Activated CD4-positive, alpha-beta T cell treated with anti-CD3 and anti-CD28 coated beads, Interleukin-2, amount 10 ng/mL, durations not matched to agents 24 days and 14 days (primary cell): ENCODE measurements around the gene NR2F1. TPM values are rescaled to one million over a fixed set of nuclear protein-coding genes. Genes with fewer than 3 reads are reported as not detected.
A peak's percentile ranks its signal among the peaks of the same experiment; 100 is the strongest.
"Not testable (repeated sequence)": the region's sequence is repeated elsewhere in the genome, so short reads cannot be mapped to it uniquely, and the experiment has no call there.

ENCODE experiments used
- DNase-seq: peaks from one replicate; pipeline ENCODE4 v3.0.0; 2022
- H3K27ac Mint-ChIP-seq: one replicate; pipeline ENCODE4 v1.8.0; 2022; ENCODE audit warnings: mild to moderate bottlenecking, mixed read lengths
- H3K27me3 Mint-ChIP-seq: one replicate; pipeline ENCODE4 v1.8.0; 2022; ENCODE audit warnings: mixed read lengths
- H3K36me3 Mint-ChIP-seq: one replicate; pipeline ENCODE4 v1.8.0; 2022; ENCODE audit warnings: low read depth, mild to moderate bottlenecking, mixed read lengths
- H3K4me1 Mint-ChIP-seq: one replicate; pipeline ENCODE4 v1.8.0; 2021; ENCODE audit warnings: mixed read lengths
- H3K4me3 Mint-ChIP-seq: one replicate; pipeline ENCODE4 v1.8.0; 2022; ENCODE audit warnings: mild to moderate bottlenecking, moderate library complexity, mixed read lengths
- H3K9me3 Mint-ChIP-seq: one replicate; pipeline ENCODE4 v1.8.0; 2021; ENCODE audit warnings: mixed read lengths
- intact Hi-C: fragments of 100-400 bp; cut with micrococcal nuclease; formaldehyde crosslinking; loops from one replicate; pipeline ENCODE4 v1.15.1; 2023
- total RNA-seq: library from RNA; stranded (reverse); gene quantifications from 2 replicates; pipeline ENCODE4 v1.2.3, GENCODE V29; 2022

NR2F1 gene
- not detected in 2 replicates for total RNA-seq

DNA sequence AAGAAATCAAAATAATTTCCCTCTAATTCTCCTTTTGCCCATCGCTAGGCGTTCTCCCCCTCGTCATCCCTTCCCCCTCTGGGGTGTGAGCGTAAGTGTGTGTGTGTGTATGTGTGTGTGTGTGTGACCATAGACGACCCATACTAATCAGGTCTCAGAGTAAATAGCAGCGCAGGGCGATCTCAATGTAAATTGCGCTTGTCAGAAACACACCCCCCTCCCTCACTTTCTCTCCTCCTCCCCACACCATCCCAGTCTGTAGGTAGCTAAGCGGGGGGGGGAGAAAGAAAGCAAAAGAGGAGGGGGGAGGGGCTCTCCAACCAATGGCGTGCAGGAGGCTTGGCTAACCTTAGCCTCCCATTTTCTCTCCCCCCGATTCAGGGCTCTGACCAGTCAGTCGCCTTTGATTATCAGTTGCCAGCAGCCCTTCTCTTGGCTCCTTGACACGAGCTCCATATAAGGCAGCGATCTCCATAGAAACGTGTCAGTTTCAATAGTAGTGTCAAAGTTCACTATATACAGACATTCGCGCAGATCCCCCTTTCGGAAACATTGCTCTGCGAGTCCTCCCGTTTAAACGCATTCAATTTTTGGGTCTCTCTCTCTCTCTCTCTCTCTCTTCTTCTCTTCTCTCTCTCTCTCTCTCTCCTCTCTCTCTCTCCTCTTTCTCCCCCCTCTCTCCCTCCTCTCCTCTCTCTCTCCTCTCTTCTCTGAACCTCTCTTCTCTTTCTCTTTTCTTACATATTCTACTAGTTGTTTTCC is at the start of gene NR2F1:
NR2F1 (plus strand) TSS at position 546 of the 762 bp plus-strand sequence. CDS start 1,802 bp downstream, outside the sequence.
- H3K4me3 Mint-ChIP-seq = no peak within 1 kb of the TSS
- peaks cover 45% of the 10 kb centered on the region for H3K27me3 Mint-ChIP-seq
- intact Hi-C loops = loop anchor here (1.0 to 5.0 kb wide), 2 partner anchors 11 to 1269 kb away; no protein-coding TSS in a partner anchor
- H3K4me1 Mint-ChIP-seq = peaks cover 18% of the 10 kb centered on the region
- H3K9me3 Mint-ChIP-seq = peaks cover 4% of the 10 kb centered on the region
- peaks cover 5% of the 10 kb centered on the region for H3K36me3 Mint-ChIP-seq
- DNase-seq = no peak
- no peak within 1 kb of the TSS for H3K27ac Mint-ChIP-seq

DNA sequence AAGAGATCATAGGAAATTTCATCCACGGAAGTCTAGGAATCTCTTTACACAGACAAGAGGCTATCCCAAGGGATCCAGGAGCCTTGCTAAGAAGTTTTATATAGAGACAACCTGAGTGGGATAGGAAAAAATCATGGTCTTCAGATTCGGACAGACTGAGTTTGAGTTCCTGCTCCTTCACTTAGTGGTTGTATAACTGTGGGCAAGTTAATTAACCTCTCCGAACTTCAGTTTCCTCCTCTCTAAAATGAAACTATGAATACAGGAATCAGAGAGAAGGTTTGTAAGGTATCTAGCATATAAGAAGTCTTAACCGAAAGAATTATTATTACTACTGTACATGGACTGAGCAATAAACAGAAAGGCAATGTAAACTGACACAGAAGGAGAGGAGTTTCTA is 37.1 kb upstream of the NR2F1 start:
- Mint-ChIP-seq H3K27ac (no peak overlapping the region), H3K9me3 (no peaks in the 10 kb centered on the region), H3K36me3 (no peaks in the 10 kb centered on the region), H3K4me1 (no peaks in the 10 kb centered on the region), H3K4me3 (no peak overlapping the region), H3K27me3 (peaks cover 3% of the 10 kb centered on the region)
- intact Hi-C loops = no loop called here
- no peak for DNase-seq

DNA sequence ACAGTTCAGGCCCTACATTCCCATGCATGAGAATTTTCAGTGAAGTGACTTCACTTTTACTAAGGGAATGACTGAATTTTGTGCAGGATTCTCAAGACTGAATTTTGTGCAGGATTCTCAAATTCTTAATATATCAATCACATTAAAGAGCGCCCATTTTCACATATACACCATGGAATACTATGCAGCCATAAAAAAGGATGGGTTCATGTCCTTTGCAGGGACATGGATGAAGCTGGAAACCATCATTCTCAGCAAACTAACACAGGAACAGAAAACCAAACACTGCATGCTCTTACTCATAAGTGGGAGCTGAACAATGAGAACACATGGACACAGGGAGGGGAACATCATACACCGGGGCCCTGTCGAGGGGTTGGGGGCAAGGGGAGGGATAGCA is 33.4 kb upstream of the NR2F1 start:
- intact Hi-C loops, DNase-seq, H3K9me3 Mint-ChIP-seq, H3K4me3 Mint-ChIP-seq, H3K4me1 Mint-ChIP-seq, H3K27ac Mint-ChIP-seq, H3K36me3 Mint-ChIP-seq, H3K27me3 Mint-ChIP-seq: not testable (repeated sequence)

DNA sequence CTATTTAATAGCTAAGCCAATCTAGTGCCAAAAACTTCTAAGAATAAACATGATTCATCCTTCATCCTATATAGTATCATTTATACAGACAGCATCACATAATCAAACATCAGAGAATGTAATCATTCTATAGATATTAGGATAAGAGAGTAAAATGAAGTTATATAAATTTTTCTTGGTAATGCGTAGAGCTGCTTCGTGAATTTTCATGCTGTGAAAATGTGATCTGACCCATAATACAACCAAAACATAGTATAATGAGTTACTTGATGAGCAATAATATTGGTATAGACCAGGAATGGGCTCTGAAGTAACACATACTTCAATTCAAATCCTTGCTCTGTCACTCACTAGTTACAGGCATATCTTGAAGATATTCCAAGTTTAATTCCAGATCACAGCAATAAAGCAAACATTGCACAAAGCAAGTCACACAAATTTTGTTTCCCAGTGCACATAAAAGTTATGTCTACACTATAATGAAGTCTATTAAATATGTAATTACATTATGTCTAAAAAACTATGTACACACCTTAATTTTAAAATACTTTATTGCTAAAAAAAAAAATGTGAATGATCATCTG is 25.9 kb upstream of the NR2F1 start:
- Mint-ChIP-seq H3K4me3 (no peak overlapping the region), H3K27me3 (no peaks in the 10 kb centered on the region), H3K36me3 (no peaks in the 10 kb centered on the region), H3K9me3 (no peaks in the 10 kb centered on the region), H3K27ac (no peak overlapping the region), H3K4me1 (no peaks in the 10 kb centered on the region)
- intact Hi-C loops = no loop called here
- no peak for DNase-seq

DNA sequence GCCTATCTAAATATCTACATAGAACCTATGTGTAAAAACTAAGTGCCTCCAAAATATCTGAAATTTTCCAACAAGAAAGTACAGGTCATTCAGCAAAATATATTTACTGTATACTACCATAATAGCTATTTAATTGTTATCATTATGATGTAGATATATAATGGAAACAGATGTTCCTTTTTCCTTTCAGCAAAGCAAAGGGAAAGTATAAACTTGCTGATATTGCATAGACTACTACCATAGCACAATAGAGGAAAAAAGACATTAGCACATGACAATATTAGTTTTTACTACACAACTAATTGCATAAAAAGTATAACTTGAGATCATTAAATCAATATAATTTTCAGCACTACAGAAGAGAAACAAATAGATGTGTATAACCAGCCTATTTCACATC is 16.9 kb upstream of the NR2F1 start:
- H3K27ac Mint-ChIP-seq = no peak overlapping the region
- no peaks in the 10 kb centered on the region for H3K36me3 Mint-ChIP-seq
- peaks cover 32% of the 10 kb centered on the region for H3K27me3 Mint-ChIP-seq
- no peak overlapping the region for H3K4me3 Mint-ChIP-seq
- peaks cover 2% of the 10 kb centered on the region for H3K4me1 Mint-ChIP-seq
- DNase-seq = no peak
- intact Hi-C loops = no loop called here
- peaks cover under 1% of the 10 kb centered on the region for H3K9me3 Mint-ChIP-seq

DNA sequence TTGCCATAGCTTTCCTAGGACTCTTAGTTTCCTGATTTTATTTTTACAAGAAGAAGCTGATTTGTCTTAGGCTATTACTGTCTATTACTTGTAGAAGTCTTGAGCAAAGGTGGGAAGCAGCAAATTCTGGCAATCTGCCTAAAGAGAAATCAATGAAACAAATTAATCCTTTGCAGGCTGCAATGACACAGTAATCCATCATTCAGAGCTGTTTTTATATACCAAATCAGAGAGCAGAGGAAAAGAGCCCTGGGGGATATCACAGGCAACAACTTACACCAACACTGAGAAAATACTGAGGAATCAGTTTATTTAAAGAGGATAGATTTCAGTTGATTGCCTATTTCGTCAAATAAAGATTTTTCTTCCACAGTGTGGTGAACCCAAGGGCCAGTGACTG is 15.6 kb upstream of the NR2F1 start:
- Mint-ChIP-seq H3K27me3 (peaks cover 42% of the 10 kb centered on the region), H3K4me1 (peaks cover 5% of the 10 kb centered on the region), H3K36me3 (peaks cover 2% of the 10 kb centered on the region), H3K27ac (no peak overlapping the region), H3K9me3 (peaks cover 7% of the 10 kb centered on the region), H3K4me3 (no peak overlapping the region)
- intact Hi-C loops = no loop called here
- DNase-seq = no peak

DNA sequence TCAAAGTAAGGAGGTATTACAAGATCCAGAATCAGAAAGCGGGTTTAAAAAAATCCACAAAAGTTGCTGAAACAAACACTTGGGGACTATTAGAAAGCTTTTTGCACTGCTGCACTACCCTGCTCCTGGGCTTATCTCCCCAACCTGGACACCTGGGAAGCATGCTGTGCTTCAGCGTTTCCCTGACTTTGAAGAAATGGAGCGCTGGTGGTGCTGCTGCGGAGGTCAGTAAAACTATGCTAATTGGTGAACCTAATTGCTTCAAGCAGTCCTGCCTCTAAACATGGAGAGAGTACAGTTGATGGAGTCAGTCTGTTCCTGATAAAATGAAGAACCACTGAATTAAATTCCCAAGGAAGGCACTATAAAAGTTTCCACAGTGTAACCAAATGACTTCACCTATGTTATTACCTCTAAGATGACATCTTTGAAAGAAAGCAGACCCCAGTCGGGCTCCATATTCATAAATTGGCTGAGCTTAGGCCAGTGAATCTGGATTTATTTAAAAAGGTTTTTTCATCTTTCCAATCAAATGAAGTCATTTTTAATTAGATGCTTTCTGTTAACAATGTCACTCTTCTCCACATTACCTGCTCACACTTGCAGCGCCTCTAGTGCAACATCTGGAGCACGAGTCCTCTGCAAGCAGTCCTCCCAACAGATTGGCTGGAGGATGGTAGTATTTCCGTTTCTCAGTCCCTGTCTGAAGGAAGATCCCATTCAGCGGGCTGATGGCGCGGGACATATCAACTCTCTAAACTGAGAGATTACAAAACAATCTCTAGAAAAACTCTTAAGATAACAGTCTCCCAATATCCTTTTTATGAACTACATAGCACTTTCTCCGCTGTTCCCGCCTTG is 13.5 kb upstream of the NR2F1 start:
- Mint-ChIP-seq H3K27me3 (peaks cover 61% of the 10 kb centered on the region), H3K36me3 (peaks cover 2% of the 10 kb centered on the region), H3K4me3 (no peak overlapping the region), H3K4me1 (peaks cover 3% of the 10 kb centered on the region), H3K9me3 (peaks cover 7% of the 10 kb centered on the region), H3K27ac (no peak overlapping the region)
- DNase-seq = no peak
- intact Hi-C loops = loop anchor here (5.0 kb wide), 1 partner anchor 38 kb away; no protein-coding TSS in a partner anchor

DNA sequence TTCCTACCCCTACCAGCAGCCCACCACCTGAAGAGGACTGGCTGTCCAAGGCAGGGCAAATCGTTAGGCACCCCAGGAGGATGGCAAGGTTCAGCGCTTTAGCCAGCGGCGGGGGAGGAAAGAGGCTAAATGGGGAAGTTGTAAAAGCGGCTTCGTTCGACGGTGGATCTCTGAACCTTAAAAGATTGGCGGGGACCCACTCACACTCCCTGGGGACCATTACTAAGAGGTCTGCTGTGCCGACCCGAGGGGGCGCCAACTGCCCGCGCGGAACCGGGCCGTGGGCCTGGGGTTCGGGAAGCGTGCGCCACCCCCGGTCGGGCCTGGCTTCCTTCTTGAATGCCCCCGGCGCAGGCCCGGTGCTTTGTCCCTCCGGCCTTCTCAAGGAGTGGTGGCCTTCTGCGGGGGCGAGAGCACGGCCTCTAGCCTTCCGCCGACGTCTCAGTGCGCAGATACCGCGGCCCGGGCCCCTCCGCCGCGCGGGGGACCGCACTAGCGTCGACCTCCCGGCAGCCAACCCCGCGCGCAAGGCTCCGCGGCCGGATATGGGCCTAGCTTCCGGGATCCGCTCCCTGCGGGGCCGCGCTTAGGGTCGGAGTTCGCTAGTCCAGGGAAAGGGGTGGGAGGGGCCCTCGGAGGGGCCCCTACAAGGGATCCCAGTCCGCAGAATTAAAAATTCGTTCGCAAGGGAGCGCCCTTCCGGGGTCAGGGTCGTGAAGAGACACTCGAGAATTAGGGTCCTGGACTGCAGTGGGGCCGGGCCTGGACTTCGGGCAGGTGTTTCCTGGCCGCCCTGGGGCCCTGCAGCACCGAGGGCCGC is 12.5 kb upstream of the NR2F1 start:
- Mint-ChIP-seq H3K9me3 (peaks cover 7% of the 10 kb centered on the region), H3K36me3 (peaks cover 2% of the 10 kb centered on the region), H3K4me1 (peaks cover 3% of the 10 kb centered on the region), H3K27me3 (peaks cover 71% of the 10 kb centered on the region), H3K4me3 (no peak overlapping the region), H3K27ac (no peak overlapping the region)
- intact Hi-C loops = loop anchor here (5.0 kb wide), 1 partner anchor 37 kb away; no protein-coding TSS in a partner anchor
- DNase-seq = peak; percentile 60

DNA sequence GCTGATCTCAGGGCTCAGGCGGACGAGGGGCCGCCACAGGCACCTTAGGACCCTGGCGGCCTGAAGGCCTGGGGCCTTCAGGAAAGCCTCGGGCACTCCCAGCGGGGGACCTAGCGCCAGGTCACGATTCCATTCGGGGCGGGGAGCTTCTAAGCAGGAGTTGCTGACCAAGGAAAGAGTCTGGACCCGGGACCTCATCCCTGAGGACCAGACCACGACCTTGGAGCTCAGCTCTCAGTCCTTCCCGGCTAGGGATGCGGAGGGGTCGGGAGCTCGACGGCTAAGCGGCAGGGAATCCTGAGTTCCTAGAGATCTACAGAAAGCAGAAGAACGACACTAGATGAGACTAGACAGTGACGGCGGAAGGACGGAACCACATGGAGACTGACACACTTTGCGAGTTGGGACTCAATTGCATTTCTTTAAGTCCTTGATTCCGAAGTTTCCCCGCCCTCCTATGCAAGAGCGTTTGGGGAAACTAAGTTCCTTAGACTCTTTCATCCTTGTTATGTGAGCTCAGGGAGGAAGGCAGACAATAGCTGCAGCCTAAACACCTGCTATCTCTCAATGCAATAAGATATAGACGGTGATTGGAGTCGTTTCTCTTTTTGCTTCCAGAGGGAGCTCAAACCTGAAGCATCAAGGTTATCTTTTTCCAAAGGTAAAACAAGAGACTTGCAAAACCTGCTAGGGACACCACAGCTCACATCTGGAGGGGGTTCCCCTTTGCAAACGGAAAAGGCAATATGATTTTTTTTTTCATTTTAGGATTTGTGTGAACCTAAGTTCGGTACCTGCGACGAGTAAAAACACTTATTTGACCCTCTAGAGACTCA is 11.7 kb upstream of the NR2F1 start:
- peaks cover 2% of the 10 kb centered on the region for H3K36me3 Mint-ChIP-seq
- intact Hi-C loops = loop anchor here (5.0 kb wide), 1 partner anchor 36 kb away; no protein-coding TSS in a partner anchor

DNA sequence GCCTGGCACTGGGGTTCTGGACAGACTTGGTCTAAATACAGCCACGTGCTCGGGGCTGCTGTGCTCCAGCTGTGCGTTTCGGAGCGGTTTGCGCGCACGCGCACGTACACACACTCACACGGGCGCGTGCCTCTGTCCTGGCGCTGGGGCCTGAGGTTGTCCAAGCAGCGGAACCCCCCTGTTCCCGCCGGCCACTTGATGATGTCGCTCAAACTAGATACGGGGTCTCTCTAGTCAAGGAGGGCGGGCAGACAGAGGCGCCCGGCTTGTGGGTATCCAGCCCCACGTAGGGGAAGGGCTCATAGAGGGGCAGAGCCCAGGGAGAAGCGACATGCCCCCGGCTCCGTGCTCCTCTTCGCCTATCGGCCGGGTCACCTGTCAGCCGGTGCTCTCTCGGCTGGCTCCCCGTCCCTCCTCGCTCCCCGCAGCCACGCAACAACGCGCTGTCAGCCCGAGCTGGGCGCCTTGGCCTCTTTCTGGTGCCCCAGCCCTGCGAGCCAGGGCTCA is 10.9 kb upstream of the NR2F1 start:
- intact Hi-C loops = loop anchor here (1.0 to 5.0 kb wide), 2 partner anchors 11 to 35 kb away; partner anchors contain the start of gene NR2F1
- DNase-seq = peak; percentile 57
- H3K27me3 Mint-ChIP-seq = peaks cover 82% of the 10 kb centered on the region
- peaks cover 2% of the 10 kb centered on the region for H3K36me3 Mint-ChIP-seq
- peaks cover 7% of the 10 kb centered on the region for H3K9me3 Mint-ChIP-seq
- peak overlapping the region; percentile 51 for H3K27ac Mint-ChIP-seq
- H3K4me3 Mint-ChIP-seq = no peak overlapping the region
- peaks cover 3% of the 10 kb centered on the region for H3K4me1 Mint-ChIP-seq

More for the DNA sequence above, 11.7 kb upstream of the NR2F1 start:
- Mint-ChIP-seq H3K9me3 (peaks cover 7% of the 10 kb centered on the region), H3K4me1 (peaks cover 3% of the 10 kb centered on the region), H3K4me3 (no peak overlapping the region), H3K27me3 (peaks cover 76% of the 10 kb centered on the region), H3K27ac (peak overlapping the region; percentile 60)
- DNase-seq = peak; percentile 56

DNA sequence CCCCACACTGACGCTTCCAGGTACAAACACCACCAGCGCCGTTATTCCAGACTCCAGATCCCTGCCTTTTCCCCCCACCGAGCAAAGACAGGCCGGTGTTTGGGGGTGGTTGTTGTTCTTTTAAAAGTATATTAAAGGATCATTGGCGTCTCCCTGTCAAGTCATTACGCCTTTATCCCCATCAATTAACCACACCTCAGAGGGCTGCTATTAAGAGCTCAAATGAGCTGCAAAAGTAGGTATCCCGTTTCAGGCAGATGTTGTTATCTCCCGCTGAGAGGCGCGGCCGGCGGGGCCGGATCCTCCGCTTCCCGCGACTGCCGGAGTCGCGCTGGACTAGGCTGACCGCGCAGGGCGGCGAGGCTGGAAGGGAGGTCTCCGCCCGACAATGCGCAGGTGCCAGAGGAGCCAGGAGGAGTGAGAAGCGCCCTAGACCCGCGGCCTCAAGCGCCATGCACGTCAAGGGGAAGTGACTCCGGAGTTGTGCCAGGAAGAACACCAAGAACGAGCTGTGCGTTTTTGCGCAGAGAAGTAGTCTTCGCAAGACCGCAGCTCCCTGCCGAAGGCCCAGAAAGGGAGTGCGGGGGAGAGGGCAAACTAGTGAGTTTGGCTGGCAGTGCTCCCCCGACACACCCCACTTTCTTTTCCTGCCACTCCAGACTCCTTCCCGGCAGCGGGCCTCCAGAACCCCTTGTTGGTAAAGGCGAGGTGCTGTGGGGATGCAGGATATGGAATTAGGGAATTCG is 10.2 kb upstream of the NR2F1 start:
- Mint-ChIP-seq H3K36me3 (peaks cover 2% of the 10 kb centered on the region), H3K4me1 (peaks cover 3% of the 10 kb centered on the region), H3K27me3 (peaks cover 82% of the 10 kb centered on the region), H3K4me3 (no peak overlapping the region), H3K27ac (peak overlapping the region; percentile 51), H3K9me3 (peaks cover 7% of the 10 kb centered on the region)
- DNase-seq = peak; percentile 57
- intact Hi-C loops = loop anchor here (1.0 to 5.0 kb wide), 2 partner anchors 11 to 35 kb away; partner anchors contain the start of gene NR2F1
